CD14-positive monocyte (primary cell): ENCODE measurements around the gene CREBBP. TPM values are rescaled to one million over a fixed set of nuclear protein-coding genes. Genes with fewer than 3 reads are reported as not detected.

Experiments
- DNase-seq, 3 donors: peaks; one replicate each; pipeline ENCODE4 v3.0.0-alpha.2; 2011 to 2022
- H2AFZ ChIP-seq: 2 replicates; pipeline ENCODE4 v1.6.0; 2012; ENCODE audit warnings: mild to moderate bottlenecking, low read depth, low read length, inconsistent platforms; ENCODE audit not compliant: insufficient read depth, poor library complexity, severe bottlenecking
- H3K27ac ChIP-seq, 2 donors: 1 replicate in 1 of 2; 2 replicates in 1 of 2; pipeline ENCODE4 v1.5.1; 2012 to 2013; ENCODE audit warnings: low read length in 2 of 2, control low read depth in 1 of 2, inconsistent platforms in 1 of 2, low read depth in 1 of 2, mild to moderate bottlenecking in 1 of 2
- H3K27me3 ChIP-seq, 2 donors: one replicate each; pipeline versions ENCODE4 v1.6.0 to v1.6.1; 2011 to 2013; ENCODE audit warnings: low read length in 2 of 2; ENCODE audit not compliant: control insufficient read depth in 2 of 2, insufficient read depth in 2 of 2
- H3K36me3 ChIP-seq, 2 donors: replicated peaks in 1 of 2; 1 replicate in 1 of 2; 2 replicates in 1 of 2; pipeline versions ENCODE4 v1.5.1 to v1.6.1; 2012 to 2013; ENCODE audit warnings: low read length in 2 of 2, control low read depth in 1 of 2, inconsistent platforms in 1 of 2, mild to moderate bottlenecking in 1 of 2; ENCODE audit not compliant: insufficient read depth in 2 of 2, control insufficient read depth in 1 of 2
- H3K4me1 ChIP-seq, 2 donors: 1 replicate in 1 of 2; 2 replicates in 1 of 2; pipeline versions ENCODE4 v1.5.1 to v1.6.1; 2012 to 2013; ENCODE audit warnings: low read length in 2 of 2, control low read depth in 1 of 2, inconsistent platforms in 1 of 2, mild to moderate bottlenecking in 1 of 2, moderate library complexity in 1 of 2; ENCODE audit not compliant: insufficient read depth in 2 of 2, control insufficient read depth in 1 of 2
- H3K4me2 ChIP-seq: replicated peaks from 2 replicates; pipeline ENCODE3; 2012; ENCODE audit warnings: low read length, moderate library complexity, mild to moderate bottlenecking; ENCODE audit not compliant: poor library complexity, severe bottlenecking; ENCODE audit errors: extremely low read depth
- H3K4me3 ChIP-seq, 3 experiments: fragments of 200-600 bp in 1 of 3; sonication (generic) in 1 of 3; replicated peaks in 1 of 3; 1 replicate in 2 of 3; 2 replicates in 1 of 3; pipeline ENCODE4 v1.5.1; 2011 to 2013; ENCODE audit warnings: low read length in 3 of 3, mild to moderate bottlenecking in 3 of 3, control low read depth in 2 of 3, low read depth in 2 of 3, inconsistent platforms in 1 of 3, moderate library complexity in 1 of 3
- H3K79me2 ChIP-seq: 2 replicates; pipeline ENCODE4 v1.6.0; 2012; ENCODE audit warnings: mild to moderate bottlenecking, control low read depth, inconsistent platforms, low read length, moderate library complexity; ENCODE audit not compliant: insufficient read depth
- H3K9ac ChIP-seq: 2 replicates; pipeline ENCODE4 v1.6.0; 2017; ENCODE audit warnings: low read length, mild to moderate bottlenecking; ENCODE audit not compliant: insufficient read depth, poor library complexity, severe bottlenecking
- H3K9me3 ChIP-seq, 2 donors: replicated peaks in 1 of 2; 1 replicate in 1 of 2; 2 replicates in 1 of 2; pipeline versions ENCODE4 v1.5.1 to v1.6.1; 2012 to 2013; ENCODE audit warnings: low read length in 2 of 2, control low read depth in 1 of 2; ENCODE audit not compliant: control insufficient read depth in 1 of 2, insufficient read depth in 1 of 2
- H4K20me1 ChIP-seq: 2 replicates; pipeline ENCODE4 v1.6.0; 2012; ENCODE audit warnings: mild to moderate bottlenecking, low read length, control low read depth, moderate library complexity; ENCODE audit not compliant: insufficient read depth
- H3K27ac Mint-ChIP-seq, 7 donors: one replicate each; pipeline ENCODE4 v1.8.0; 2020; ENCODE audit warnings: mild to moderate bottlenecking in 7 of 7, mixed read lengths in 7 of 7, moderate library complexity in 6 of 7, inconsistent platforms in 2 of 7
- H3K27me3 Mint-ChIP-seq, 3 donors: one replicate each; pipeline ENCODE4 v1.8.0; 2021 to 2022; ENCODE audit warnings: low read depth in 3 of 3, mild to moderate bottlenecking in 3 of 3, mixed read lengths in 3 of 3, moderate library complexity in 3 of 3, inconsistent platforms in 1 of 3
- H3K36me3 Mint-ChIP-seq, 2 donors: one replicate each; pipeline ENCODE4 v1.8.0; 2020; ENCODE audit warnings: mixed read lengths in 2 of 2, inconsistent platforms in 1 of 2, mild to moderate bottlenecking in 1 of 2
- H3K4me1 Mint-ChIP-seq: one replicate; pipeline ENCODE4 v1.8.0; 2020; ENCODE audit warnings: mild to moderate bottlenecking, mixed read lengths
- H3K4me3 Mint-ChIP-seq, 2 donors: one replicate each; pipeline ENCODE4 v1.8.0; 2020; ENCODE audit warnings: mild to moderate bottlenecking in 2 of 2, mixed read lengths in 2 of 2, moderate library complexity in 1 of 2
- H3K9me3 Mint-ChIP-seq, 7 donors: one replicate each; pipeline ENCODE4 v1.8.0; 2020 to 2022; ENCODE audit warnings: mixed read lengths in 7 of 7, mild to moderate bottlenecking in 6 of 7, moderate library complexity in 6 of 7, inconsistent platforms in 2 of 7
- CTCF ChIP-seq: fragments of 200-600 bp; IDR thresholded peaks from one replicate; pipeline ENCODE4 v1.8.0; 2022; ENCODE audit warnings: antibody characterized with exemption, mild to moderate bottlenecking
- WGBS: methylation state at CpG from one replicate; pipeline ENCODE4 v1.1.5; 2013; ENCODE audit warnings: missing lambda C conversion rate; ENCODE audit not compliant: insufficient coverage; 5-methylcytosine and 5-hydroxymethylcytosine counted together
- intact Hi-C, 2 donors: fragments of 100-400 bp; cut with micrococcal nuclease; formaldehyde crosslinking; loops; one replicate each; pipeline versions ENCODE4 v1.15.0 to v1.15.1; 2023
- polyA plus RNA-seq, 3 donors: library from polyadenylated mRNA; depleted of rRNA in 1 of 3; unstranded in 2 of 3; stranded (reverse) in 1 of 3; fragments of 300-500 nt in 2 of 3; fragments of >200 nt in 1 of 3; fragmentation: Illumina TruSeq in 2 of 3; gene quantifications; 1 replicate in 2 of 3; 2 replicates in 1 of 3; pipeline ENCODE4 v1.2.3, GENCODE V29; 2012 to 2021

The CREBBP gene
- polyA plus RNA-seq, 3 donors = 2.1 to 26.9 (median 6.2) TPM

GRCh38 chr16:3773663-3774062 lies 106.8 kb downstream of the CREBBP start:
- Histone ChIP-seq H3K4me2 (no peak overlapping the region), H4K20me1 (peaks cover 95% of the 10 kb centered on the region), H3K27ac (no peak overlapping the region), H3K79me2 (no peaks in the 10 kb centered on the region), H2AFZ (no peak overlapping the region), H3K27me3 (no peaks in the 10 kb centered on the region), H3K4me3 (no peak overlapping the region), H3K36me3 (peaks cover 86 to 96% of the 10 kb centered on the region in 2 donors), H3K4me1 (no peaks in the 10 kb centered on the region), H3K9ac (no peak overlapping the region), H3K9me3 (no peaks in the 10 kb centered on the region)
- intact Hi-C loops = no loop called here
- H3K4me1 Mint-ChIP-seq = no peaks in the 10 kb centered on the region
- H3K27me3 Mint-ChIP-seq = peaks cover 0 to 2% (median 1%) of the 10 kb centered on the region in 3 donors
- H3K9me3 Mint-ChIP-seq = no peaks in the 10 kb centered on the region
- 96% methylated on average over 14 of the region's 14 CpGs for WGBS
- H3K36me3 Mint-ChIP-seq = peaks cover 81 to 94% of the 10 kb centered on the region in 2 donors
- TF ChIP-seq CTCF = no peak
- H3K27ac Mint-ChIP-seq = peak overlapping the region in 1 of 7 donors; percentile 32
- no peak for DNase-seq
- H3K4me3 Mint-ChIP-seq = no peak overlapping the region

- H3K27ac Mint-ChIP-seq = no peak overlapping the region
- no peak overlapping the region for H3K9ac ChIP-seq
- TF ChIP-seq CTCF = no peak
- peaks cover 81 to 92% of the 10 kb centered on the region in 2 donors for H3K36me3 Mint-ChIP-seq
- H3K79me2 ChIP-seq = peaks cover 9% of the 10 kb centered on the region
- no peaks in the 10 kb centered on the region for H3K27me3 ChIP-seq
- H3K4me3 ChIP-seq = no peak overlapping the region
- H3K9me3 ChIP-seq = no peaks in the 10 kb centered on the region
- H3K36me3 ChIP-seq = peaks cover 85 to 98% of the 10 kb centered on the region in 2 donors
- H3K4me1 Mint-ChIP-seq = peaks cover 17% of the 10 kb centered on the region
- no peak for DNase-seq
- H4K20me1 ChIP-seq = peaks cover 98% of the 10 kb centered on the region
- H3K4me1 ChIP-seq = peaks cover 0 to 9% of the 10 kb centered on the region in 2 donors
- peaks cover 0 to 2% (median 1%) of the 10 kb centered on the region in 3 donors for H3K27me3 Mint-ChIP-seq
- H3K4me3 Mint-ChIP-seq = no peak overlapping the region
- H3K4me2 ChIP-seq = no peak overlapping the region
- intact Hi-C loops = no loop called here
- no peaks in the 10 kb centered on the region for H3K9me3 Mint-ChIP-seq
- WGBS = 100% methylated on average over 1 of the region's 5 CpGs
- no peak overlapping the region for H3K27ac ChIP-seq
- no peak overlapping the region for H2AFZ ChIP-seq
These were observed 109.0 kb downstream of the CREBBP start for GRCh38 chr16:3771513-3771912.
